Effector CD8-positive, alpha-beta T cell (primary cell): ENCODE measurements around the gene GREB1.

Experiments
- DNase-seq: peaks from one replicate; lab custom pipeline; 2025; lab: John Stamatoyannopoulos, UW
- total RNA-seq, 4 experiments: gene quantifications; one replicate each; lab custom pipeline; 2026; lab: John Stamatoyannopoulos, UW

Gene GREB1
- total RNA-seq: 1.1 to 3.7 (median 2.3) reads per million in 4 experiments

GRCh38 chr2:11533278-11534070, at the start of gene GREB1:
TSS of gene GREB1 (plus strand) at chr2:11534045. CDS start at chr2:11556615, 22,570 bp downstream.
- DNase-seq: no peak

GRCh38 chr2:11488809-11489208, 45.0 kb upstream of the GREB1 start:
- DNase-seq: no peak

GRCh38 chr2:11490194-11490593, 43.7 kb upstream of the GREB1 start:
- no peak for DNase-seq

GRCh38 chr2:11491348-11491933, 42.4 kb upstream of the GREB1 start:
- DNase-seq: no peak

- no peak for DNase-seq
These were observed 41.6 kb upstream of the GREB1 start for GRCh38 chr2:11492244-11492643.

- no peak for DNase-seq
These were observed 41.1 kb upstream of the GREB1 start for GRCh38 chr2:11492720-11493119.

- DNase-seq: no peak
These were observed 40.6 kb upstream of the GREB1 start for GRCh38 chr2:11493282-11493681.

GRCh38 chr2:11494310-11494709, 39.5 kb upstream of the GREB1 start:
- no peak for DNase-seq

GRCh38 chr2:11495844-11496681, 37.8 kb upstream of the GREB1 start:
- DNase-seq: no peak

- no peak for DNase-seq
These were observed 35.3 kb upstream of the GREB1 start for GRCh38 chr2:11498543-11499034.

- no peak for DNase-seq
These were observed 34.6 kb upstream of the GREB1 start for GRCh38 chr2:11499081-11499743.

GRCh38 chr2:11500702-11501303, 33.0 kb upstream of the GREB1 start:
- DNase-seq: no peak

GRCh38 chr2:11502740-11503292, 31.0 kb upstream of the GREB1 start:
- DNase-seq: no peak

GRCh38 chr2:11503354-11503927, 30.4 kb upstream of the GREB1 start:
- DNase-seq: no peak

GRCh38 chr2:11505652-11506610, 27.9 kb upstream of the GREB1 start:
- no peak for DNase-seq

GRCh38 chr2:11506611-11506969, 27.3 kb upstream of the GREB1 start:
- DNase-seq: no peak

GRCh38 chr2:11507517-11507916, 26.3 kb upstream of the GREB1 start:
- no peak for DNase-seq

GRCh38 chr2:11508279-11508678, 25.6 kb upstream of the GREB1 start:
- DNase-seq: no peak

- no peak for DNase-seq
These were observed 24.0 kb upstream of the GREB1 start for GRCh38 chr2:11509657-11510360.
